Subcutaneous abdominal adipose tissue (tissue), 5 donors: Measurements from ENCODE around the gene CBX3.
"Not testable (repeated sequence)": the region's sequence is repeated elsewhere in the genome, so short reads cannot be mapped to it uniquely, and the experiment has no call there.

Source experiments
- H3K27ac ChIP-seq: one replicate; pipeline ENCODE4 v1.7.0; 2013; ENCODE audit warnings: low read depth, mild to moderate bottlenecking, inconsistent platforms, low read length, moderate library complexity
- H3K27me3 ChIP-seq, 5 donors: one replicate each; pipeline ENCODE4 v1.7.0; 2013; ENCODE audit warnings: low read length in 5 of 5, inconsistent platforms in 1 of 5; ENCODE audit not compliant: control insufficient read depth in 5 of 5, insufficient read depth in 4 of 5
- H3K36me3 ChIP-seq, 5 donors: one replicate each; pipeline ENCODE4 v1.7.0; 2013; ENCODE audit warnings: low read length in 5 of 5; ENCODE audit not compliant: control insufficient read depth in 5 of 5, insufficient read depth in 5 of 5
- H3K4me1 ChIP-seq, 5 donors: one replicate each; pipeline ENCODE4 v1.7.0; 2013; ENCODE audit warnings: low read length in 5 of 5, mild to moderate bottlenecking in 3 of 5, moderate library complexity in 1 of 5; ENCODE audit not compliant: control insufficient read depth in 5 of 5, insufficient read depth in 5 of 5
- H3K4me3 ChIP-seq, 5 donors: one replicate each; pipeline ENCODE4 v1.7.0; 2013; ENCODE audit warnings: low read length in 5 of 5, low read depth in 1 of 5
- H3K9ac ChIP-seq, 5 donors: one replicate each; pipeline ENCODE4 v1.7.0; 2013; ENCODE audit warnings: low read length in 5 of 5, mild to moderate bottlenecking in 4 of 5, moderate library complexity in 3 of 5
- H3K9me3 ChIP-seq, 5 donors: one replicate each; pipeline ENCODE4 v1.7.0; 2013; ENCODE audit warnings: low read length in 5 of 5; ENCODE audit not compliant: control insufficient read depth in 5 of 5
- donor health status: healthy.
- donor health status: healthy.
- donor health status: healthy.
- donor health status: healthy.
- donor health status: healthy.

The CBX3 gene

GRCh38 chr7:26169271-26169670 is 32.3 kb upstream of the CBX3 start:
- Histone ChIP-seq H3K36me3 (no peaks in the 10 kb centered on the region), H3K9me3 (peaks cover 0 to 5% (median 0%) of the 10 kb centered on the region in 5 donors), H3K4me1 (no peaks in the 10 kb centered on the region), H3K4me3 (no peak overlapping the region), H3K27ac (no peak overlapping the region), H3K27me3 (peaks cover 0 to 5% (median 2%) of the 10 kb centered on the region in 5 donors), H3K9ac (no peak overlapping the region)

- no peak overlapping the region for H3K27ac ChIP-seq
- no peaks in the 10 kb centered on the region for H3K4me1 ChIP-seq
- no peak overlapping the region for H3K9ac ChIP-seq
- H3K27me3 ChIP-seq: peaks cover 0 to 5% (median 2%) of the 10 kb centered on the region in 5 donors
- peaks cover 0 to 5% (median 0%) of the 10 kb centered on the region in 5 donors for H3K9me3 ChIP-seq
- H3K36me3 ChIP-seq: no peaks in the 10 kb centered on the region
- H3K4me3 ChIP-seq: no peak overlapping the region
Observed at GRCh38 chr7:26170663-26171062, 30.9 kb upstream of the CBX3 start.

- H3K36me3 ChIP-seq: no peaks in the 10 kb centered on the region
- no peak overlapping the region for H3K9ac ChIP-seq
- peaks cover 0 to 3% (median 0%) of the 10 kb centered on the region in 5 donors for H3K27me3 ChIP-seq
- H3K27ac ChIP-seq: no peak overlapping the region
- no peak overlapping the region for H3K4me3 ChIP-seq
- H3K4me1 ChIP-seq: no peaks in the 10 kb centered on the region
- peaks cover 0 to 5% (median 0%) of the 10 kb centered on the region in 5 donors for H3K9me3 ChIP-seq
Observed at GRCh38 chr7:26171601-26172000, 29.9 kb upstream of the CBX3 start.

DNA sequence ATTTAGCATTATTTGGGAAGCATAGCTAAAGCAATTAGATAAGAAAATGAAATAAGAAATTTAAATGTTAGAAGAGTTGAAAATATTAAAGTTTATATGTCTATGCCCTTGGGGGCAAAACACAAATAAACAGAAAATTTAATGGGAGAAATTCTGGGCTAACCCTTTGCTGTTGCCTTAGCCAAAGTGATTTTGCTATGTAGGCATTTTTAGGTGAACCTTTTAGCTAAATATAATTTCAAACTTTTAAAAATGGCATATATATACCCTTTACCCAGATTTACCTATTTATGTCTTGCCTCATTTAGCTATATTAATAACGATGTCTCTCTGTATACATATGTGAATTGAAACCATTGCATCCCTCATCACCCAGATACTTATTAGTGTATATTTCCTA is 29.5 kb upstream of the CBX3 start:
- no peak overlapping the region for H3K9ac ChIP-seq
- peaks cover 0 to 3% (median 0%) of the 10 kb centered on the region in 5 donors for H3K27me3 ChIP-seq
- H3K4me3 ChIP-seq: no peak overlapping the region
- H3K4me1 ChIP-seq: no peaks in the 10 kb centered on the region
- peaks cover 0 to 5% (median 0%) of the 10 kb centered on the region in 5 donors for H3K9me3 ChIP-seq
- H3K27ac ChIP-seq: no peak overlapping the region
- no peaks in the 10 kb centered on the region for H3K36me3 ChIP-seq

DNA sequence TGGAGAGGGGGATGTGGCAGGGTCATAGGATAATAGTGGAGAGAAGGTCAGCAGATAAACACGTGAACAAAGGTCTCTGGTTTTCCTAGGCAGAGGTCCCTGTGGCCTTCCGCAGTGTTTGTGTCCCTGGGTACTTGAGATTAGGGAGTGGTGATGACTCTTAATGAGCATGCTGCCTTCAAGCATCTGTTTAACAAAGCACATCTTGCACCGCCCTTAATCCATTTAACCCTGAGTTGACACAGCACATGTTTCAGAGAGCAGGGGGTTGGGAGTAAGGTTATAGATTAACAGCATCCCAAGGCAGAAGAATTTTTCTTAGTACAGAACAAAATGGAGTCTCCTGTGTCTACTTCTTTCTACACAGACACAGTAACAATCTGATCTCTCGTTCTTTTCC is 25.6 kb upstream of the CBX3 start:
- H3K9ac ChIP-seq, H3K36me3 ChIP-seq, H3K4me3 ChIP-seq, H3K4me1 ChIP-seq, H3K27me3 ChIP-seq, H3K27ac ChIP-seq, H3K9me3 ChIP-seq: not testable (repeated sequence)

- not testable (repeated sequence) for H3K27me3 ChIP-seq, H3K9me3 ChIP-seq, H3K27ac ChIP-seq, H3K4me3 ChIP-seq, H3K36me3 ChIP-seq, H3K9ac ChIP-seq, H3K4me1 ChIP-seq
Observed at GRCh38 chr7:26176696-26177095, 24.8 kb upstream of the CBX3 start.

- not testable (repeated sequence) for H3K36me3 ChIP-seq, H3K27me3 ChIP-seq, H3K9me3 ChIP-seq, H3K9ac ChIP-seq, H3K4me3 ChIP-seq, H3K27ac ChIP-seq, H3K4me1 ChIP-seq
Observed at GRCh38 chr7:26177269-26177668, 24.3 kb upstream of the CBX3 start.

DNA sequence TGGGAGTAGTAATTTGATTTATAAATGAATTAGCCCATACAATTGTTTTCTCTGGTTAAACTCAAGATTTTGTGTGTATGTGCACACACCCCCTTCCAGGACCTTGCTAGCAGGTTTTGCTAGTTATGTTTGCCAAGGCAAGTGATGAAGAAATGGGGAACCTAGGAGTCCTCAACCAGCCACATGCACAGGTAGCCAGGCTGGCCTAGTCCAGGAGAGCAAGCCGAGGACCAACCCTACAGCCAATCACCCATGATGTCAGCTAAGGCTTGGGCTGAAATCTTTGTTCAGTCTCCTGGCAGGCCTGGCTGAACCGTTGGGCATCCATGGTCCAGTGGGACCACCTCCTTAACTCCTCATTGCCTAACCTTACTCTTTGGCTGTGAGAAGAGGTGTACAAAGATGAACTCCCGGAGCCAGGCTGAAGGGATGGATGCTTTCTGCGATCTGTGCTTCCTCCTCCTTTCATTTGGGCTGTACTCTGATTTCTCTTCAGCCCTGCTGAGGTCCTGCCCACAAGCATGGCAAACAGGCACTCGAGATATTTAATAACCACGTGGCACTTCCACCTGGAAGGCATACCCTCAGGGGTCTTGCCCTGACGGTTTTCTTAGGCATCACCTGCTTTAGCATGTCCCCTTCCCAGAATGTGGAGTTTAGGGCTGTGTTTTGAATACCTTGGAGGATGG is 23.1 kb upstream of the CBX3 start:
- H3K27me3 ChIP-seq: no peaks in the 10 kb centered on the region
- no peak overlapping the region for H3K27ac ChIP-seq
- H3K9me3 ChIP-seq: no peaks in the 10 kb centered on the region
- no peak overlapping the region for H3K4me3 ChIP-seq
- H3K9ac ChIP-seq: no peak overlapping the region
- no peaks in the 10 kb centered on the region for H3K36me3 ChIP-seq
- peaks cover 0 to 7% (median 4%) of the 10 kb centered on the region in 5 donors for H3K4me1 ChIP-seq

GRCh38 chr7:26179422-26179821 is 22.1 kb upstream of the CBX3 start:
- no peak overlapping the region for H3K4me3 ChIP-seq
- H3K4me1 ChIP-seq: peaks cover 0 to 7% (median 4%) of the 10 kb centered on the region in 5 donors
- H3K27me3 ChIP-seq: no peaks in the 10 kb centered on the region
- no peaks in the 10 kb centered on the region for H3K36me3 ChIP-seq
- H3K9ac ChIP-seq: no peak overlapping the region
- H3K9me3 ChIP-seq: no peaks in the 10 kb centered on the region
- H3K27ac ChIP-seq: no peak overlapping the region

- Histone ChIP-seq H3K9ac (no peak overlapping the region), H3K27ac (no peak overlapping the region), H3K36me3 (peaks cover 0 to 2% (median under 1%) of the 10 kb centered on the region in 5 donors), H3K4me3 (no peak overlapping the region), H3K4me1 (peaks cover 0 to 7% (median 4%) of the 10 kb centered on the region in 5 donors), H3K27me3 (no peaks in the 10 kb centered on the region), H3K9me3 (no peaks in the 10 kb centered on the region)
Observed at GRCh38 chr7:26179826-26180497, 21.6 kb upstream of the CBX3 start.
